Raji (cell line): ENCODE measurements around the gene AMER3.

ENCODE experiments used
- POLR2A ChIP-seq: IDR thresholded peaks from 2 replicates; pipeline ENCODE4 v1.6.1; 2011; ENCODE audit warnings: low read depth, low read length, control low read depth; ENCODE audit not compliant: insufficient read depth

Gene AMER3

DNA sequence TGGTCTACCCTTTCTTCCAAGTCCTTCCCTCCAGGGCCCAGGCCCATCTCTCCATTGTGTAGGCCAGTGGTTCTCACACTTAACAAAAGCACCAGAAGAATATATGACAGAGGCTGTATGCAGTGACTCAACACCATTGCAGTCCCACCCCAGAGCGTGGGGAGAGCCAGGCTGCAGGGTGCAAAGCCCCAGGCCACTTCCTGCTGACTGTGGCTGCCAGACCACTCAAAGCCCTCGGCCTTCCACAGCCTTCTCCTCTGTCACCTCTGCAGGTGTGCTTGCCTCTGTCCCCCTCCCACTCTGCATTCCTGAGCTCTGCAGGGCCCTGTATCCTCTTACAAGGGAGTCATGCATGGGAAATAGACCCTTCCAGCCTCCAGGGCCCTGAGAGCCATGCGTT, 41.0 kb downstream of the AMER3 start:
- TF ChIP-seq POLR2A: no peak

DNA sequence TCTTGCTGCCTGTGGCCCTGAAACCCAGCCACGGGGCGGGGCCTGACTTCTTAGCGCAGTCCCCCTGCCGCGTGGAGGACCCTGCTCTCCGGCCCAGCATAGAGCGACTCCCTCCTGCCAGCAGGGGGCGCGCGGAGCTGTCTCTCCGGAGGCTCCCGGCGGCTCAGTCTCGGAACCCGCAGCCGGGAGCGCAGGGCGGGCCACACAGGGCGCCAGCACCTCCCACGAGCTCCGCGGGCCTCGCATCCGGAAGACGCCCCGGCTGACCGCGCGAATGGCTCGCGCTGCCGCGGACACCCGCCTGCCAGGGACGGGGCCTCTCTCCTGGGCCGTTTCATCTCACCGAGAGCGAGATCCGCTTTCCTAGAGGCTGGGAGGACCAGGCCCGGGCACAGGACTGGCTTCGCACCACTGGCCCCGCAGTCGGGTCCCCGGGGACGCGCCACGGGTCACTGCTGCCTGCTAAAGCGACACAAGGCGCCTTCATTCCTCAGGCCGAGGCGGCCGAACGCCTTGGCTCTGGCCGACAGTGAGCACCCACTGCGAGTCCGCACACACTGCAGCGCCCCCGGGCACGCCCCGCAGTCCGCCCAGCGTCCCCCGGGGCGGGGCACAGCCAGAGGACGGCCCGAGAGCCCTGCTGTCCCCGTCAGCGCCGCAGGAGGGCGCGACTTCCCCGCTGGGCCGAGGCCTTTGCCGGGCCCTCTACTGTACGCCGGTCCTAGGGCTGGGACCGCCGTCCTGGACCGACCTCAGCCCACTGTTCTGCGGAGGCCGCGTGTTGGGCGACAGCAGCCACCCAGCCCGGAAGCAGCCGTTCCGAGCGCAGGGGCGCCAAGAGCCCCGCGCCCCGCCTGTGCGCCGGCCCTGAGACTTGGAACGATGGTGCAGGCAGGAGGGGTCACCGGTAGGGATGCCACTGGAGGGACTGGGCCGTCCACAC, 42.4 kb downstream of the AMER3 start:
- TF ChIP-seq POLR2A: peak; percentile 55

DNA sequence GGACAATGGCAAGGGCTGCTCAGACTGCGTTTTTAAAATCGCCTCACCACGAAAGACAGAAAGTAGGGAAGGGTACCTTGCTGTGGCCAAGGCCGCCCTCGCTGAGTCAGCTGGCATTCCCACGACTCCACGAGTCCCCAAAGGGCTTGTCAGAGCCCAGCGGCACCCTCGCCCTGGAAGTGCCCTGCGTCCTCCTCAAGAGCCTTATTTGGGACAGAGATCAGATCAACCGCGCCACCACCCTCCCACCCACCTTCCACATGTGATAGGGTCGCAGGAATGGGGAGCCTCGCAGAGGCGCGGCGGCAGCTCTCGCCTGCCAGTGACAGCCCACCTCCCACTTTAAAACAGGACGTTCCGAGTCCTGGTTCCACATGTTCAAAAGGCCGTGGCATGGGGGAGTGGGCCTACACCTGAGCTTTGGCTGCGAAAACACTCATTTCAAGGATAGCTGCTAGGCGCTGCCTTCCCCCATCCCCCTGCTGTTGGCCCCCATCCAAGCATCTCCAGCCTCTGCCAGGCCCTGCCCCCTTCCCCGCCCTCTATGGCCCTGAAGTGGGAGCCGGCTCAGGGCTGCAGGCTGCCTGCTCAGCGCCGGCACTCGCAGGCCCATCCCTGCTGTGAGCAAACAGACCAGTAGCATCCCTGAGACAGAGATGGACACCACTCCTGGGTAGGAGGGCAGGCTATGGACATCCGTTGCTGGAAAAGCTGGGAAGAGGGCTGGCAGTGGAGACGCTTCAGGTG, 43.3 kb downstream of the AMER3 start:
- TF ChIP-seq POLR2A: no peak

DNA sequence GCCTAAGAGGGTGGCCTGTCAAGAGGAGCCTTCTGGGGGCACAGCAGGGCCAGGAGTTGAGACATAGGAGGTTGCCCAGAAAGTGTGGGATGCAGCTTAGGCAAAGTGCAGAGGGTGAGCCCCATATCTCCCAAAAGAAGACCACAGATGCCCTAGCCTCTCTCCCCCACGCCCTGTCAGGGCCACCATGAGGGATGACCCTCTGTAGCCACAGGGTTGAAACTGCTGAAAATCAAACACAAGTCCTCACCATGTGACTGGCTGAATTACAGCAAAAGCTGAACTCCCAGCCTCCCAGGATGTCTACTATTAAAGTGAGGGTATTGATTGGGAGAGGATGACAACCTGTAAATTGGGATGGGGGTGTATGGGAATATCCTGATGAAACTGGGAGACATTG, 44.0 kb downstream of the AMER3 start:
- TF ChIP-seq POLR2A: no peak

DNA sequence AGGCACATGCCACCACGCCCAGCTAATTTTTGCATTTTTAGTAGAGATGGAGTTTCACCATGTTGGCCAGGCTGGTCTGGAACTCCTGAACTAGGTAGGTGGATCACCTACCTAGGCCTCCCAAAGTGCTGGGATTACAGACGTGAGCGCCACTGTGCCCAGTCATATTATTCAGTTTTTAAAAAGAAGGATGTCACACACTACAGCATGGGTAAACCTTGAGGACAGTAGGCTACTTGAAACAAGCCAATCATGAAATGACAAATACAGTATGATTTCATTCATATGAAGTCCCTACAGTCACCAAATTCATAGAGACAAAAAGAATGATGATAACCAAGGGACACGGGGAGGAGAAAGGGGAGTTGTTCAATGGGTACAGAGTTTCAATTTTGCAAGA, 50.3 kb downstream of the AMER3 start:
- no peak for TF ChIP-seq POLR2A

DNA sequence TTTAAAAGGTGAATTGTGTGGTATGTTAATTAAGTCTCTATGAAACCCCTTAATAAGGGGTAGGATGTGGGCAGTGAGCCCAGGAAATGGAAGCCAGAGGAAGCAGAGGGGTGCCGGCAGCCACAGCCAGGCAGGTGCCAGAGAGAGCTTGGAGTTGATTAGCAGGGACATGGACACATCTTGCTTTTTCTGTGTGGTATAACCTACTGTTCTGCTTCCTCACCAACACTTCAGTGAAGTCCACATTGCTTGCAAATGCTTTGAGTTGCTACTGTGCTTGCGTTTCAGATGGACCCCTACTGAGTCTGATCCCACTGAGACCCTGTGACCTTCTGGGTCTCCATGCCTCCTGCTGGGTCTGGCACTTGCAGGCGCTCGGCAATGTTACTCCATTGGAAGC, 51.0 kb downstream of the AMER3 start:
- TF ChIP-seq POLR2A: no peak

DNA sequence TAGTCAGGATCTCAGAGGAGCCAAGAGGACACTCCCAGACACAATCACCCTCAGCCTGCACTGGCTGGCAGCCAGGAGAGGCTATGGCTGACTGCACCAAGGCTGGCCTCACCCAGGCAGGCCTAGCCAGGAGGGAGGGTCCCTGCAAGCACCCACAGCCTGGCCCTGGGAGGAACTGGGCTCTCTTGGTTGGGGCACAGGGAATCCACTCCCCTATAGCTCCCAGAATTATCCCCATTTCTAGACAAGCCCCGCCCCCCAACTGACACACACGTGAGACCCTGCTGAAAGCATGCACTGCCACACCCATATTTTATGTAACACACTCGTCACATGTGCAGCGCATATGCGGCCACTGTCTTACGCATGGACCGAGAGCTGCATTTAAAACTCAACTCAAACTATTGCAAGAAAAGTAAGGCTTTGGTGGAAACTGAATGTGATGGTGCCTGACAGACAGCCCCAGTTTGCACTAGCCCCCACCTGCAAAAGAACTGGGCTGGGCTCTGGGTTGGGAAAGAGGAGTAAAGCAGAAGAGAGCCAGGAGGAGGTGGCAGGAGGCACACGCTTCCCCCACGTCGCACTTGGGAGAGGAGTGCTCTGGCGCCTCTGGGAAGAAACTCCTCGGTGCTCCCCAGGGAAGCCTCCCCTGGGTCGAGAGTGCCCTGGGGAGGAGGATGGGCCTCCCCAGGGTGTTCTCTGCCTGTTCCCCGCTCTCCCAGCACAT, 52.5 kb downstream of the AMER3 start:
- TF ChIP-seq POLR2A: no peak

DNA sequence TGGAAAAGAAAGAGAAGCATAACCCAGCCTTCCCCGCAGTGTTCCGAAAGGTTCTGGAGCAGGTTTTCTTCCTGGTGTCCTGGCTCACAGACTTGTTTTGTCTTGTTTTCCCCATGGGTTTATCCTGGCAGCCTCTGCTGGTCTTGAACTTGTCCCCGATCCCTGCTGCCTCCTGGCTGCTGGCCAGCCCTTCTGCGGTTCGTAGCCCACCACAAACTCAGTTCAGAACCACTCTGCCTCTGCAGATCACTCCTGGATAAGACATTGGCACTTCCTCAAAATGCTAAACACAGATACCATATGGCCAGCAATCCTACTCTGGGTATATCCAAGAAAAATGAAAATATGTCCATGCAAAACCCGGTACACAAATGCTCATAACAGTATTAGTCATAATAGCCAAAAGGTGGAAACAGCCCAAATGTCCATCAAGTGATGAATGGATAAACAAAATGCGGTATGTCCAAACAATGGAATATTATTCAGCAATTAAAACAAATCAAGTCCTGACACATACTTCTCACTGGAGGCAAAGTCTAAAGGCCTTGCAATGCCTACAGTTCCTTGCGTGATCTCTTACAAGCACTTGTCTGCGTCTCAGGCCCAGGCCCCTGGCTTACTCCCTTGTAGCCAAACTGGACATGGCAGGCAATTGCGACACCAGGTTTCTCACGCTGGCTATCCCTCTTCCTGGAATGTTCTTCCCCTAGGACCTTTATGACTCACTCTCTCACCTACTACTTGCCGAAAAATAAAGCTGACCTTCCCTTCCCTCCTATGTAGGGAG, 53.3 kb downstream of the AMER3 start:
- no peak for TF ChIP-seq POLR2A

DNA sequence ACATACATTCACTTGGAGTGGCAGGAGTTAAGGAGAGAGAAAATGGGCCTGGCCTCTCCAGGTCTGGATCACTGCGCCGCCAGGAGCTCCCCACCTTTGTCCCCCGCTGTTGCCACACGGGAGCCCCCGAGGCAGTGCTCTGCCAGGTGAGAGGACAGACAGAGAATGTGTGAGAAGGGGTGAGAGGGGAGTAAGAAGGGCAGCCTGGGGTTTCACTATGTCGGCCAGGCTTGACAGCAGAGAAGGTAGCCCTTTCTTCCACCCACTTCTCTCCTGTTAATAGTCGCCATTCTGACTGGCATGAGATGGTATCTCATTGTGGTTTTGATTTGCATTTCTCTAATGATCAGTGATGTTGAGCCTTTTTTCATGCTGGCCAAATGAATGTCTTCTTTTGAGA, 55.1 kb downstream of the AMER3 start:
- no peak for TF ChIP-seq POLR2A

DNA sequence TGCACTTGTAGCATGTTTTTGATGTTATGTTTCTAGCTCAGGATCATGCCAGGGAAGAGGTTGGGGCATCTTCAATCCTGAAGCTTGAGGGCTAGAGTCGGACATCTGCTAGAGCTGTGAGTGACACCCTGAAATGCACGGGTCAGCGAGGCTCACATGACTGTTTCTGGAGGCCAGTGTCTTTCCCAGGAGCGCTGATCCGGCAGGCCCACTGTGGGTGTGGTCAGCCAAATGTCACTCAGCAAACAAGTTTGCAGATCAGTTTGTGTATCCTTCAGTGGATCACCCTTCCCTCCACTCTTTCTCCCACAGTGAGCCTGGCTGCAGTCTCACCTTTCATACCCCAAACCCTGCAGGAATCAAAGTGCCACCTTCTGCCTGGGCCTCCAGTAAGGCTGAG, 58.4 kb downstream of the AMER3 start:
- TF ChIP-seq POLR2A: no peak

DNA sequence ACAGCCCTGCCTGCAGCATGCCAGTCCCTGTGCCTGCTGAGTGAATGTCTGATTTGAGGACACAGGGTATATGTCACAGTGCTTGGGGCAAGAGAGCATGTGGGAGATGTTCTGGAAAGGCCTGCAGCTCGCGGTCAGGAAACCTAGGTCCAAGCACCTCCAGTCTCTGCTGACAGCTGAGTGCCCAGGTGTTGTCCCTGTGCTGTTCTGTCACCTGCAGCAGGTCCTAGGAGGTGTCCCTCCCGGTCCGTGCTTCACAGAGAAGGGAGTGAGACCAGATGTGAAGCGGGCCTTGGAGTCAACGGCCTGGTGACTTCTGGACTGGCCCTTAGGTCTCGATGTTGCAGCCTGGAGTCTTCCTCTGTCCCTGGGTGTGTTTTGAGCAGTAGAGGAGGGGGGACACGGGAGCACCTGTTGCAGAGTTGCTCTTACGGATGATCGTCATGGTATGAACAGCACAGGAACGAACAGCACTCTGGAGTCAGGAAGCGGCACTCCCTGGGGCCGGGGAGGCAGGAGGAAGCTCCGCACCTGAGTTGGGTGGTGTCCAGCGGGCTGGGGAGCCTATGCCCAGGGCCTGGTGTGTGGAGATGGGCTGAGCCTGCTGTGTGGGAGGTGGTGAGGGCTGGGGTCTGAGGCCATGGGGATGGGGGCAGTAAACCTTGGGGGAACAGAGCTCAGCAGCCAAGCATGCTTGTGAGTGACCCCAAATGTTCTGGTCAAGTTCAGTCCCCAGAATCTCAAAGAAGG, 59.8 kb downstream of the AMER3 start:
- TF ChIP-seq POLR2A: no peak
